Astrocyte of the cerebellum (primary cell): ENCODE data around the gene CPT1B.
A peak's percentile ranks its signal among the peaks of the same experiment; 100 is the strongest.

Source experiments
- DNase-seq: peaks from one replicate; pipeline ENCODE4 v3.0.0-alpha.2; 2011; ENCODE audit warnings: low read depth
- H3K4me3 ChIP-seq: 2 replicates; pipeline ENCODE4 v1.5.1; 2011; ENCODE audit warnings: mild to moderate bottlenecking, low read depth, low read length, moderate library complexity
- in situ Hi-C: cut with HindIII; loops from 2 replicates; pipeline ENCODE4 v1.10.0; 2017; ENCODE audit warnings: low sequenced_read_pairs
- TF ChIP-seq, protein P1 (sequence below): IDR thresholded peaks from 2 replicates; pipeline ENCODE4 v1.5.1; 2012; ENCODE audit warnings: low read length, low read depth, moderate library complexity, mild to moderate bottlenecking; ENCODE audit errors: missing control alignments

CPT1B gene

DNA sequence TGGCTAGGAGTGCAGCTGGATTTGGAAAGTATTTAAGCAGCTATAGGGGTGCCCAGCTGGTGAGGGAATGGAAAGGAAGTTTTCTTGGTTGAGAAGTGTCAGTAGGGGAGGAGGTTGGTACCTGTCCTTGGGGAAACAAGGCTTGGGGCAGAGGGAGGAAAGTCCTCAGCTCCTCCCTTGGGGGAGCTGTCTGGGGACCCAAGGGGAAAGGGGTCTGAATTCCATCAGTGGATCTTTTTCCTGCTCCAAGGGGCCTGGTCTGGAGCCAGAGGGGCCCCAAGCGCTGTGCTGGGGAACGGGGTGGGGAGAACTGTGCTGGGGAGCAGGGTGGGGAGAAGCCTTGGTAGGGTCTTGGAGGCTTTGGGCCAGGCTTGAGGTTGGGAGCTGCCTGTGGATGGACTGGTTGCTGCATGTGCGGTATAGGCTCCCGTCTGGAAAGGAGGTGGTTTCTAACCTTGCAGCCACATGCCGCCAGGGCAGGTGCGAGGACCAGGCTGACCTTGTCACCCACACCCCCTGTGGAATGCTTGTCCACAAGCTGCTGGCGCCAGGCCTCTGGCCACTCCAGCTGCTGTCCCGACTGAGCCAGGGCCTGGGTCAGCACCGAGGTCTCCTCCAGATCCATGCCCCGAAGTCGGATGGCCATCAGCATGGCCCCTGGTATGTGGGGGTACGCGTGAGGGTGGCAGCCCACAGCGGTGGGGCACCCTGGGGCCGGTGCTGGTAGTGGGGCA, 49.4 kb downstream of the CPT1B start:
- no peak for DNase-seq
- TF ChIP-seq, protein P1, sequence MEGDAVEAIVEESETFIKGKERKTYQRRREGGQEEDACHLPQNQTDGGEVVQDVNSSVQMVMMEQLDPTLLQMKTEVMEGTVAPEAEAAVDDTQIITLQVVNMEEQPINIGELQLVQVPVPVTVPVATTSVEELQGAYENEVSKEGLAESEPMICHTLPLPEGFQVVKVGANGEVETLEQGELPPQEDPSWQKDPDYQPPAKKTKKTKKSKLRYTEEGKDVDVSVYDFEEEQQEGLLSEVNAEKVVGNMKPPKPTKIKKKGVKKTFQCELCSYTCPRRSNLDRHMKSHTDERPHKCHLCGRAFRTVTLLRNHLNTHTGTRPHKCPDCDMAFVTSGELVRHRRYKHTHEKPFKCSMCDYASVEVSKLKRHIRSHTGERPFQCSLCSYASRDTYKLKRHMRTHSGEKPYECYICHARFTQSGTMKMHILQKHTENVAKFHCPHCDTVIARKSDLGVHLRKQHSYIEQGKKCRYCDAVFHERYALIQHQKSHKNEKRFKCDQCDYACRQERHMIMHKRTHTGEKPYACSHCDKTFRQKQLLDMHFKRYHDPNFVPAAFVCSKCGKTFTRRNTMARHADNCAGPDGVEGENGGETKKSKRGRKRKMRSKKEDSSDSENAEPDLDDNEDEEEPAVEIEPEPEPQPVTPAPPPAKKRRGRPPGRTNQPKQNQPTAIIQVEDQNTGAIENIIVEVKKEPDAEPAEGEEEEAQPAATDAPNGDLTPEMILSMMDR, result no peak
- in situ Hi-C loops, result no loop called here
- no peak overlapping the region for H3K4me3 ChIP-seq

DNA sequence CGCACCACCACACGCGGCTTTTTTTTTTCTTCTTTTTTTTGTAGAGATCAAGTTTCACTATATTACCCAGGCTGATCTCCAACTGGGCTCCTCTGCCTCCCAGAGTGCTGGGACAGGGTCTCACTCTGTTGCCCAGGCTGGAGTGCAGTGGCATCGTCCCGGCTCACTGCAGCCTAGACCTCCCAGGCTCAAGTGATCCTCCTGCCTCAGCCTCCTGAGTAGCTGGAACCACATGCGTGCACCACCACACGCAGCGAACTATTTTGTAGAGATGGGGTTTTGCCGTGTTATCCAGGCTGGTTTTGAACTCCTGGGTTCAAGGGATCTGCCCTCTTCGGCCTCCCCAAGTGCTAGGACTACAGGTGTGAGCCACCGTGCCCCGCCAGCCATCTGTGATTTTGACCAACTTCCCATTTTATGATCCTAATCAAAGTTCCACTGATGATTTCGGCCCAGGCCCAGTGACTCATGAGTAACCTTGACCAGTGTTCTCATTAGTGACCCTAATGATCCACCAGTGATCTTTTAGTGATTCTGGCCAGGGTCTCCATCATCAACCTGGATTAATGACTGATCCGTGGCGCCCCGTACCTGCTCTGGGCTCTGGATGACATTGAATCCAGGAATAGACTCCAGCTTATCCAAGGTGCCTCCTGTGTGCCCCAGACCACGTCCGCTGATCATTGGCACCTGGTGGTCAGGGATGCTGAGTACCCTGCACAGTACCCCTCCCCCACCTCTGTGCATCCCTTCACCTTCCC, 50.1 kb downstream of the CPT1B start:
- in situ Hi-C loops, result no loop called here
- TF ChIP-seq, protein P1, result no peak
- DNase-seq, result no peak
- no peak overlapping the region for H3K4me3 ChIP-seq

- H3K4me3 ChIP-seq, result peak overlapping the region; percentile 65
- TF ChIP-seq, protein P1, result no peak
- in situ Hi-C loops, result no loop called here
- DNase-seq, result no peak
Observed at GRCh38 chr22:50526834-50527801, 51.1 kb downstream of the CPT1B start.

- in situ Hi-C loops, result no loop called here
- TF ChIP-seq, protein P1, result peak; percentile 34
- peak; percentile 19 for DNase-seq
- peak overlapping the region; percentile 65 for H3K4me3 ChIP-seq
Observed at GRCh38 chr22:50526108-50526833, 52.0 kb downstream of the CPT1B start.

GRCh38 chr22:50525858-50526107, 52.4 kb downstream of the CPT1B start:
- TF ChIP-seq, protein P1, result no peak
- in situ Hi-C loops, result no loop called here
- no peak for DNase-seq
- H3K4me3 ChIP-seq, result peak overlapping the region; percentile 65
